H9 (cell line): ENCODE data around the gene RPS6KA4. TPM values are rescaled to one million over a fixed set of nuclear protein-coding genes. Genes with fewer than 3 reads are reported as not detected.

ENCODE experiments used
- DNase-seq: peaks from one replicate; pipeline ENCODE4 v3.0.0-alpha.2; 2017
- H2AFZ ChIP-seq: one replicate; pipeline ENCODE4 v1.6.1; 2013; ENCODE audit warnings: mild to moderate bottlenecking, low read length, control low read depth, moderate library complexity
- H2AK5ac ChIP-seq: 2 replicates; pipeline ENCODE4 v1.6.1; 2013; ENCODE audit warnings: low read length, control low read depth, mixed read lengths; ENCODE audit not compliant: insufficient read length
- H2BK120ac ChIP-seq: one replicate; pipeline ENCODE4 v1.6.1; 2013; ENCODE audit warnings: low read depth, mild to moderate bottlenecking, low read length, control low read depth, inconsistent platforms; ENCODE audit not compliant: poor library complexity, severe bottlenecking
- H2BK12ac ChIP-seq: 2 replicates; pipeline ENCODE4 v1.6.1; 2013; ENCODE audit warnings: low read length, control low read depth, mixed read lengths, low read depth; ENCODE audit not compliant: insufficient read length
- H2BK15ac ChIP-seq: 2 replicates; pipeline ENCODE4 v1.6.1; 2013; ENCODE audit warnings: low read depth, low read length, control low read depth
- H2BK20ac ChIP-seq: one replicate; pipeline ENCODE4 v1.6.1; 2013; ENCODE audit warnings: low read depth, mild to moderate bottlenecking, low read length, control low read depth, inconsistent platforms; ENCODE audit not compliant: poor library complexity, severe bottlenecking
- H2BK5ac ChIP-seq: 2 replicates; pipeline ENCODE4 v1.6.1; 2013; ENCODE audit warnings: low read length, control low read depth, mixed read lengths; ENCODE audit not compliant: insufficient read length
- H3K14ac ChIP-seq: 2 replicates; pipeline ENCODE4 v1.6.1; 2013; ENCODE audit warnings: low read length, control low read depth; ENCODE audit not compliant: insufficient read depth
- H3K18ac ChIP-seq: 2 replicates; pipeline ENCODE4 v1.6.1; 2013; ENCODE audit warnings: low read depth, mild to moderate bottlenecking, mixed read lengths, low read length, control low read depth; ENCODE audit not compliant: insufficient read length
- H3K23ac ChIP-seq: 2 replicates; pipeline ENCODE4 v1.6.1; 2013; ENCODE audit warnings: low read length, control low read depth, mixed read lengths, low read depth; ENCODE audit not compliant: insufficient read length
- H3K23me2 ChIP-seq: 2 replicates; pipeline ENCODE4 v1.6.1; 2013; ENCODE audit warnings: low read depth, mild to moderate bottlenecking, mixed read lengths, low read length, control low read depth; ENCODE audit not compliant: insufficient read length, poor library complexity, severe bottlenecking
- H3K27ac ChIP-seq: 2 replicates; pipeline ENCODE4 v1.5.1; 2013; ENCODE audit warnings: low read length, control low read depth, mixed read lengths, low read depth; ENCODE audit not compliant: insufficient read length
- H3K27me3 ChIP-seq: 2 replicates; pipeline ENCODE4 v1.6.1; 2013; ENCODE audit warnings: low read length, control low read depth, inconsistent platforms; ENCODE audit not compliant: insufficient read depth
- H3K4ac ChIP-seq: 2 replicates; pipeline ENCODE4 v1.6.1; 2013; ENCODE audit warnings: low read depth, mild to moderate bottlenecking, control low read depth, inconsistent platforms, low read length, moderate library complexity
- H3K4me1 ChIP-seq: 2 replicates; pipeline ENCODE4 v1.6.1; 2013; ENCODE audit warnings: low read length, control low read depth, inconsistent platforms; ENCODE audit not compliant: insufficient read depth
- H3K4me2 ChIP-seq: 2 replicates; pipeline ENCODE4 v1.6.1; 2013; ENCODE audit warnings: low read length, control low read depth, mixed read lengths; ENCODE audit not compliant: insufficient read length, insufficient read depth
- H3K56ac ChIP-seq: 2 replicates; pipeline ENCODE4 v1.6.1; 2013; ENCODE audit warnings: low read depth, mild to moderate bottlenecking, mixed read lengths, low read length, control low read depth; ENCODE audit not compliant: insufficient read length
- H3K79me1 ChIP-seq: 2 replicates; pipeline ENCODE4 v1.6.1; 2013; ENCODE audit warnings: low read depth, mild to moderate bottlenecking, moderate library complexity, low read length, control low read depth, inconsistent platforms; ENCODE audit not compliant: insufficient read depth, poor library complexity, severe bottlenecking
- H3K79me2 ChIP-seq: 2 replicates; pipeline ENCODE4 v1.6.1; 2013; ENCODE audit warnings: low read length, control low read depth, inconsistent platforms; ENCODE audit not compliant: insufficient read depth
- H3K9ac ChIP-seq: 2 replicates; pipeline ENCODE4 v1.6.1; 2013; ENCODE audit warnings: low read length, control low read depth, mixed read lengths; ENCODE audit not compliant: insufficient read length; ENCODE audit errors: extremely low read depth
- H3K9me3 ChIP-seq: one replicate; pipeline ENCODE4 v1.6.1; 2013; ENCODE audit warnings: low read depth, low read length, inconsistent platforms; ENCODE audit not compliant: control insufficient read depth
- H3T11ph ChIP-seq: one replicate; pipeline ENCODE4 v1.6.1; 2013; ENCODE audit warnings: mild to moderate bottlenecking, low read length, control low read depth, inconsistent platforms
- H4K20me1 ChIP-seq: one replicate; pipeline ENCODE4 v1.6.1; 2013; ENCODE audit not compliant: control insufficient read depth, insufficient read length, insufficient read depth
- H4K5ac ChIP-seq: 2 replicates; pipeline ENCODE4 v1.6.1; 2013; ENCODE audit warnings: low read depth, mild to moderate bottlenecking, mixed read lengths, low read length, control low read depth; ENCODE audit not compliant: insufficient read length
- H4K8ac ChIP-seq: replicated peaks from 2 replicates; pipeline ENCODE4 v1.6.1; 2013; ENCODE audit warnings: low read length, control low read depth, mixed read lengths, low read depth; ENCODE audit not compliant: insufficient read length
- H4K91ac ChIP-seq: 2 replicates; pipeline ENCODE4 v1.6.1; 2013; ENCODE audit warnings: low read depth, mild to moderate bottlenecking, moderate library complexity, mixed read lengths, low read length, control low read depth; ENCODE audit not compliant: insufficient read length
- H3K27ac Mint-ChIP-seq, 3 experiments: 2 replicates in 2 of 3; 3 replicates in 1 of 3; pipeline ENCODE4 v1.8.0; 2020 to 2021; ENCODE audit warnings: mixed read lengths in 3 of 3, mild to moderate bottlenecking in 1 of 3, moderate library complexity in 1 of 3
- H3K27me3 Mint-ChIP-seq: 2 replicates; pipeline ENCODE4 v1.8.0; 2021; ENCODE audit warnings: low read depth, mild to moderate bottlenecking, moderate library complexity, mixed read lengths
- H3K36me3 Mint-ChIP-seq, 3 experiments: 2 replicates in 2 of 3; 3 replicates in 1 of 3; pipeline ENCODE4 v1.8.0; 2020 to 2021; ENCODE audit warnings: low read depth in 3 of 3, mixed read lengths in 3 of 3; ENCODE audit not compliant: insufficient read depth in 1 of 3
- H3K4me1 Mint-ChIP-seq, 2 experiments: 2 replicates each; pipeline ENCODE4 v1.8.0; 2020; ENCODE audit warnings: mixed read lengths in 2 of 2
- H3K4me3 Mint-ChIP-seq, 2 experiments: 2 replicates in 1 of 2; 3 replicates in 1 of 2; pipeline ENCODE4 v1.8.0; 2020 to 2021; ENCODE audit warnings: mild to moderate bottlenecking in 2 of 2, mixed read lengths in 2 of 2, moderate library complexity in 1 of 2
- H3K9me3 Mint-ChIP-seq, 2 experiments: 2 replicates in 1 of 2; 3 replicates in 1 of 2; pipeline ENCODE4 v1.8.0; 2020; ENCODE audit warnings: mild to moderate bottlenecking in 2 of 2, mixed read lengths in 2 of 2, moderate library complexity in 1 of 2
- CTCF ChIP-seq: fragments of 200-600 bp; sonication (generic); conservative IDR thresholded peaks from 3 replicates; pipeline ENCODE4 v1.8.0; 2021; ENCODE audit warnings: antibody characterized with exemption, mild to moderate bottlenecking
- WGBS: extraction: QIAGEN DNeasy Blood & Tissue Kit; methylation state at CpG from one replicate; pipeline ENCODE4 v1.1.7; 2013; ENCODE audit warnings: missing lambda C conversion rate, low lambda C conversion rate, mixed read lengths; ENCODE audit not compliant: insufficient read length; ENCODE audit errors: extremely low coverage; 5-methylcytosine and 5-hydroxymethylcytosine counted together
- total RNA-seq: library from RNA; stranded (reverse); gene quantifications from 2 replicates; pipeline ENCODE4 v1.2.1, GENCODE V29; 2021

The RPS6KA4 gene
- total RNA-seq, 1 experiment from 2014 or later = 10.8 TPM

GRCh38 chr11:64388894-64389293 lies 29.9 kb downstream of the RPS6KA4 start:
- H2BK15ac ChIP-seq = no peak overlapping the region
- H3K14ac ChIP-seq = no peak overlapping the region
- no peak overlapping the region for H2BK120ac ChIP-seq
- no peak overlapping the region for H3K18ac ChIP-seq
- no peak overlapping the region for H2AFZ ChIP-seq
- Mint-ChIP-seq H3K4me3 (no peak overlapping the region), H3K9me3 (peaks cover 0 to 2% of the 10 kb centered on the region in 2 experiments; a peak in 1 of 5 replicates), H3K36me3 (no peaks in the 10 kb centered on the region), H3K4me1 (peaks cover 0 to 10% of the 10 kb centered on the region in 2 experiments; a peak in 3 of 4 replicates), H3K27me3 (peaks cover 25% of the 10 kb centered on the region), H3K27ac (no peak overlapping the region)
- H4K8ac ChIP-seq = no peak overlapping the region
- no peak overlapping the region for H3K56ac ChIP-seq
- H2BK5ac ChIP-seq = no peak overlapping the region
- no peak overlapping the region for H3K4ac ChIP-seq
- H2BK20ac ChIP-seq = no peak overlapping the region
- H2BK12ac ChIP-seq = no peak overlapping the region
- TF ChIP-seq CTCF = no peak
- no peaks in the 10 kb centered on the region for H3K23me2 ChIP-seq
- no peaks in the 10 kb centered on the region for H3K9me3 ChIP-seq
- WGBS = no CpG with 5 or more reads among the region's 10 CpGs
- DNase-seq = no peak
- H3K4me1 ChIP-seq = no peaks in the 10 kb centered on the region
- no peak overlapping the region for H3T11ph ChIP-seq
- no peak overlapping the region for H2AK5ac ChIP-seq
- H3K27ac ChIP-seq = no peak overlapping the region
- H3K27me3 ChIP-seq = no peaks in the 10 kb centered on the region
- no peaks in the 10 kb centered on the region for H3K79me1 ChIP-seq
- no peaks in the 10 kb centered on the region for H3K79me2 ChIP-seq
- H4K20me1 ChIP-seq = no peaks in the 10 kb centered on the region
- H3K9ac ChIP-seq = no peak overlapping the region
- no peak overlapping the region for H3K23ac ChIP-seq
- no peak overlapping the region for H3K4me2 ChIP-seq
- no peak overlapping the region for H4K91ac ChIP-seq
- H4K5ac ChIP-seq = no peak overlapping the region
